IPS-15b (cell line): Measurements from ENCODE around the gene GPR143.

Experiments used
- H3K27me3 ChIP-seq: one replicate; pipeline ENCODE4 v1.6.1; 2013; ENCODE audit warnings: low read length; ENCODE audit not compliant: control insufficient read depth, insufficient read depth
- H3K36me3 ChIP-seq: one replicate; pipeline ENCODE4 v1.6.1; 2013; ENCODE audit warnings: low read length; ENCODE audit not compliant: control insufficient read depth, insufficient read depth
- H3K4me1 ChIP-seq: one replicate; pipeline ENCODE4 v1.6.1; 2013; ENCODE audit warnings: mild to moderate bottlenecking, low read length; ENCODE audit not compliant: control insufficient read depth, insufficient read depth
- H3K4me3 ChIP-seq: one replicate; pipeline ENCODE4 v1.5.1; 2013; ENCODE audit warnings: low read depth, low read length
- H3K9ac ChIP-seq: one replicate; pipeline ENCODE4 v1.6.1; 2013; ENCODE audit warnings: low read depth, mild to moderate bottlenecking, low read length
- H3K9me3 ChIP-seq: one replicate; pipeline ENCODE4 v1.6.1; 2013; ENCODE audit warnings: mild to moderate bottlenecking, low read length; ENCODE audit not compliant: control insufficient read depth, insufficient read depth

Gene GPR143

GRCh38 chrX:9765072-9765736, 443 bp downstream of the GPR143 start:
- peaks cover 3% of the 10 kb centered on the region for H3K4me1 ChIP-seq
- H3K9me3 ChIP-seq: no peaks in the 10 kb centered on the region
- no peaks in the 10 kb centered on the region for H3K36me3 ChIP-seq
- H3K4me3 ChIP-seq: peak overlapping the region; percentile 54
- no peaks in the 10 kb centered on the region for H3K27me3 ChIP-seq
- peak overlapping the region; percentile 37 for H3K9ac ChIP-seq

GRCh38 chrX:9759337-9759736, 6.3 kb downstream of the GPR143 start:
- no peak overlapping the region for H3K9ac ChIP-seq
- no peaks in the 10 kb centered on the region for H3K4me1 ChIP-seq
- H3K9me3 ChIP-seq: no peaks in the 10 kb centered on the region
- H3K27me3 ChIP-seq: no peaks in the 10 kb centered on the region
- H3K36me3 ChIP-seq: no peaks in the 10 kb centered on the region
- H3K4me3 ChIP-seq: no peak overlapping the region

- H3K4me3 ChIP-seq: no peak overlapping the region
- H3K36me3 ChIP-seq: peaks cover 3% of the 10 kb centered on the region
- H3K27me3 ChIP-seq: no peaks in the 10 kb centered on the region
- H3K4me1 ChIP-seq: no peaks in the 10 kb centered on the region
- no peaks in the 10 kb centered on the region for H3K9me3 ChIP-seq
- no peak overlapping the region for H3K9ac ChIP-seq
Observed at GRCh38 chrX:9758021-9758638, 7.5 kb downstream of the GPR143 start.

GRCh38 chrX:9757366-9757765, 8.3 kb downstream of the GPR143 start:
- Histone ChIP-seq H3K9me3 (no peaks in the 10 kb centered on the region), H3K9ac (no peak overlapping the region), H3K36me3 (peaks cover 3% of the 10 kb centered on the region)

GRCh38 chrX:9749146-9749692, 16.4 kb downstream of the GPR143 start:
- H3K9ac ChIP-seq: no peak overlapping the region
- H3K4me1 ChIP-seq: no peaks in the 10 kb centered on the region
- H3K4me3 ChIP-seq: no peak overlapping the region
- H3K36me3 ChIP-seq: peaks cover 5% of the 10 kb centered on the region
- H3K9me3 ChIP-seq: no peaks in the 10 kb centered on the region
- H3K27me3 ChIP-seq: no peaks in the 10 kb centered on the region

More at GRCh38 chrX:9757366-9757765, 8.3 kb downstream of the GPR143 start:
- no peak overlapping the region for H3K4me3 ChIP-seq
- no peaks in the 10 kb centered on the region for H3K27me3 ChIP-seq
- H3K4me1 ChIP-seq: no peaks in the 10 kb centered on the region

GRCh38 chrX:9747644-9748043, 18.0 kb downstream of the GPR143 start:
- Histone ChIP-seq H3K9me3 (no peaks in the 10 kb centered on the region), H3K4me3 (no peak overlapping the region), H3K9ac (no peak overlapping the region), H3K4me1 (no peaks in the 10 kb centered on the region), H3K27me3 (no peaks in the 10 kb centered on the region), H3K36me3 (peaks cover 4% of the 10 kb centered on the region)

GRCh38 chrX:9746148-9746888, 19.3 kb downstream of the GPR143 start:
- H3K9ac ChIP-seq: no peak overlapping the region
- no peak overlapping the region for H3K4me3 ChIP-seq

GRCh38 chrX:9745417-9746115, 20.1 kb downstream of the GPR143 start:
- no peak overlapping the region for H3K9ac ChIP-seq

More at GRCh38 chrX:9746148-9746888, 19.3 kb downstream of the GPR143 start:
- peaks cover 4% of the 10 kb centered on the region for H3K36me3 ChIP-seq
- no peaks in the 10 kb centered on the region for H3K4me1 ChIP-seq
- no peaks in the 10 kb centered on the region for H3K9me3 ChIP-seq
- H3K27me3 ChIP-seq: no peaks in the 10 kb centered on the region

GRCh38 chrX:9739130-9739529, 26.5 kb downstream of the GPR143 start:
- no peaks in the 10 kb centered on the region for H3K4me1 ChIP-seq
- H3K36me3 ChIP-seq: peaks cover 5% of the 10 kb centered on the region
- H3K27me3 ChIP-seq: no peaks in the 10 kb centered on the region
- H3K4me3 ChIP-seq: no peak overlapping the region
- H3K9me3 ChIP-seq: peaks cover 3% of the 10 kb centered on the region
- H3K9ac ChIP-seq: no peak overlapping the region

More at GRCh38 chrX:9745417-9746115, 20.1 kb downstream of the GPR143 start:
- Histone ChIP-seq H3K27me3 (no peaks in the 10 kb centered on the region), H3K36me3 (peaks cover 2% of the 10 kb centered on the region), H3K4me3 (no peak overlapping the region), H3K4me1 (no peaks in the 10 kb centered on the region), H3K9me3 (no peaks in the 10 kb centered on the region)

- Histone ChIP-seq H3K9me3 (peaks cover 3% of the 10 kb centered on the region), H3K36me3 (peaks cover 2% of the 10 kb centered on the region), H3K4me1 (no peaks in the 10 kb centered on the region), H3K27me3 (no peaks in the 10 kb centered on the region), H3K9ac (no peak overlapping the region), H3K4me3 (no peak overlapping the region)
Observed at GRCh38 chrX:9738151-9738550, 27.5 kb downstream of the GPR143 start.

- Histone ChIP-seq H3K27me3 (no peaks in the 10 kb centered on the region), H3K9me3 (peaks cover 3% of the 10 kb centered on the region), H3K4me1 (no peaks in the 10 kb centered on the region), H3K4me3 (no peak overlapping the region), H3K9ac (no peak overlapping the region), H3K36me3 (peaks cover 2% of the 10 kb centered on the region)
Observed at GRCh38 chrX:9737363-9737762, 28.3 kb downstream of the GPR143 start.
